GM19025 (cell line): Measurements from ENCODE around the gene CFAP46.
"Not testable (repeated sequence)": the region's sequence is repeated elsewhere in the genome, so short reads cannot be mapped to it uniquely, and the experiment has no call there.

Experiments used
- ATAC-seq: cut with Tn5 transposase; IDR thresholded peaks from one replicate; pipeline ENCODE4 v1.9.1; 2021; ENCODE audit warnings: mild to moderate bottlenecking, low read depth, moderate library complexity; ENCODE audit not compliant: unreplicated experiment

Gene CFAP46

GRCh38 chr10:132835848-132836233 is 106.5 kb downstream of the CFAP46 start:
- ATAC-seq, result no peak

- no peak for ATAC-seq
Measured at GRCh38 chr10:132834891-132835847, 107.2 kb downstream of the CFAP46 start.

- ATAC-seq, result no peak
Measured at GRCh38 chr10:132834311-132834761, 108.0 kb downstream of the CFAP46 start.

- no peak for ATAC-seq
Measured at GRCh38 chr10:132833421-132834111, 108.8 kb downstream of the CFAP46 start.

GRCh38 chr10:132832186-132832969 is 110.0 kb downstream of the CFAP46 start:
- no peak for ATAC-seq

GRCh38 chr10:132829403-132829802 is 113.0 kb downstream of the CFAP46 start:
- no peak for ATAC-seq

- no peak for ATAC-seq
Measured at GRCh38 chr10:132828681-132829080, 113.7 kb downstream of the CFAP46 start.

- no peak for ATAC-seq
Measured at GRCh38 chr10:132827861-132828539, 114.4 kb downstream of the CFAP46 start.

DNA sequence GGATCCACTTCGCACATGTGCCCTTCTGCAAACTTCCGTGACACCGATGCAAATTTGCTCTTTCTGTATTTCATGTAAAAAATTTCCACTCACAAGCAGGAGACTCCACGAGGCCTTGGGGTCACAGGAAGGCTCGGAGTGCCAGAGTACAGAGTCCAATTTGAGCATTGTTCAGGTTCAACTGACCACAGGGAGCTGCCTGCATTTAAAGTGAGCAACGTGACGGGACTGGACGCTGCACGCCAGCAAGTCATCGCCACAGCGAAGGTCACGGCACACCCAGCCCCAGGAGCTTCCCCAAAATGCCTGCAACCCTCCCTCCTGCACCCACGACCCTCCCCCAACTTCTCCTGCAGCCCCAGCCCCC is 115.0 kb downstream of the CFAP46 start:
- no peak for ATAC-seq

- ATAC-seq, result no peak
Measured at GRCh38 chr10:132826524-132827422, 115.6 kb downstream of the CFAP46 start.

DNA sequence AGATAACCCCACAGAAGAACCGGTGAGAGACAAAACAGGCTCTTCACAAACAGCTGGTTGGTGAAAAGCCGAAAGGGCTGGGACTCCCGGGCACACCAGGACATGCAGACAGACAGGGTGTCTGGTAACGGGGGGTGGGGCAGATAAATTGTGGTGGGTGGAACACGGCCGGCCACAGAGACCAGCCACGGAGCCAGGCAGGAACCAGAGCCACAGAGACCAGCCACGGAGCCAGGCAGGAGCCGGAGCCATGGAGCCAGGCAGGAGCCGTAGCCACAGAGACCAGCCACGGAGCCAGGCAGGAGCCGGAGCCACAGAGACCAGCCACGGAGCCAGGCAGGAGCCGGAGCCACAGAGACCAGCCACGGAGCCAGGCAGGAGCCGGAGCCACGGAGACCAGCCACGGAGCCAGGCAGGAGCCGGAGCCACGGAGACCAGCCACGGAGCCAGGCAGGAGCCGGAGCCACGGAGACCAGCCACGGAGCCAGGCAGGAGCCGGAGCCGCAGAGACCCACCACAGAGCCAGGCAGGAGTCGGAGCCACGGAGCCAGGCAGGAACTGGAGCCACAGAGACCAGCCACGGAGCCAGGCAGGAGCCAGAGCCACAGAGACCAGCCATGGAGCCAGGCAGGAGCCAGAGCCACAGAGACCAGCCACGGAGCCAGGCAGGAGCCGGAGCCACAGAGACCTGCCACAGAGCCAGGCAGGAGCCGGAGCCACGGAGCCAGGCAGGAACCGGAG is 116.4 kb downstream of the CFAP46 start:
- not testable (repeated sequence) for ATAC-seq

DNA sequence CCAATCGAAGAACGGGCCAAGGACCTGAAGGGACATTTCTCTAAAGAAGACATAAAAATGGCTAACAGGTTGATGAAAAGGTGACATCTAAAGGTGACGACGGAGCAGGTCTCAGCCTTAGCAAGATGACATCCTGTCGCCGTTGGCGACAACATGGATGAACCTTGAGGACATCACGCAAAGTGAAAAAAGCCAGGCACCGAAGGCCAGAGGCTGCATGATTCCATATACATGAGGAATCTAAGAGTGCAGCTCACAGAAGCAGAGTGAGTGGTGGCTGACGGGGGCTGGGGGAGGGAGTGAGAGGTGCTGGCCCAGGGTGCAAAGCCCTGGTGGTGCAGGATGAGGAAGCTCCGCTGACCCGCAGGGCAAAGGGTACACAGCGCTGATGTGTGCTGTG is 122.3 kb downstream of the CFAP46 start:
- ATAC-seq, result no peak

DNA sequence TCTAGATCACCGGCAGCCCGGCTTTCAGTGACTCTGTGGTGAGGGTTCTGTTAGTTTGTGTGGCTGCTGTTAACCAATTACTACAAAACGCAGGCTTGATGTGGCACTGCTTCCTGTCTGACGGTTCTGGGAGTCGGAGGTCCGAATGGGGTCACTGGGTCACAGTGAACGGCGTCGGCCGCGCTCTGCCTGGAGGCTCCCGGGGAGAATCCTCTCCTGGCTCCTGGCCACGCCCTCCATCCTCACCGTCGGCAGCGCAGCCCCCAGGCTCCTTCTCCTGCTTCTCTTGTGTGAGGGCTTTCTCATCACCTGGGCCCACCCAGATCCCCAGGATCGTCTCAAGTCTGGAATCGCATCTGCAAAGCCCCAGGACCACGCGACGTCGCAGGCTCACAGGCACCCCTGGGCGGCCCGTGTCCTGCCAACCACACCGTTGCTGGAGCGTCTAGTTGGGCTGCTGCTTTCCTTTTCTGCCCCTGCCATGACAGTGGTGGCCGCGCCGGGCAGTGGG is 124.6 kb downstream of the CFAP46 start:
- no peak for ATAC-seq

- no peak for ATAC-seq
Measured at GRCh38 chr10:132816718-132817117, 125.7 kb downstream of the CFAP46 start.

DNA sequence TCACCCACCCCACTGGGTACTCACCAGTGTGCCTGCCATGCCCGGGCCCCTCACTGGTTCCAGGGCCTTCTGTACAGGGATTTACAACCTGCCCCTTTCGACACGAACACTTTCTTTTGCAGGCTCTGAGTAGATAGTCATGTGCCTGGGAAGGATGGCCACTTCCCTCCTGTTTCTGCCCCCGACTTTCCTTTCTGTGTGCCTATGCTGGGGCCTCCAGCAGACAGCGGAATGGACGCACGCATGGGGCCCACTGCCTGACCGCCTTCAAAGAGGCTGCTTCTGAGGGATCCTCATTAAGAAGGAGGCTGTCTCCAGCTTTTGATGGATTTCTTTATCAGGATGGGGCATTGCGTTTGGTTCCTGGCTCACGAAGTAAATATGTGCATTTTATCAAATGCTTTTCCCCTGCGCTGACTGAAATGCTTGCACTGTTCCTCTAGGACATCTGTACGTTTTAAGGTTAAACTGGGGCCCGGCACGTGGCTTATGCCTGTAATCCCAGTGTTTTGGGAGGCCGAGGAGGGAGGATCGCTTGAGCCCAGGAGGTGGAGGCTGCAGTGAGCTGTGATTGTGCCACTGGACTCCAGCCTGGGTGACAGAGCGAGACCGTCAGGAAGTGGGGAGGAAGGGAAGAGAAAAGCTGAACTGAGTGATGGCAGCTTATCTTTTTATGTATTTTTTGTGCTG is 127.1 kb downstream of the CFAP46 start:
- no peak for ATAC-seq

- ATAC-seq, result no peak
Measured at GRCh38 chr10:132814469-132814856, 127.9 kb downstream of the CFAP46 start.

DNA sequence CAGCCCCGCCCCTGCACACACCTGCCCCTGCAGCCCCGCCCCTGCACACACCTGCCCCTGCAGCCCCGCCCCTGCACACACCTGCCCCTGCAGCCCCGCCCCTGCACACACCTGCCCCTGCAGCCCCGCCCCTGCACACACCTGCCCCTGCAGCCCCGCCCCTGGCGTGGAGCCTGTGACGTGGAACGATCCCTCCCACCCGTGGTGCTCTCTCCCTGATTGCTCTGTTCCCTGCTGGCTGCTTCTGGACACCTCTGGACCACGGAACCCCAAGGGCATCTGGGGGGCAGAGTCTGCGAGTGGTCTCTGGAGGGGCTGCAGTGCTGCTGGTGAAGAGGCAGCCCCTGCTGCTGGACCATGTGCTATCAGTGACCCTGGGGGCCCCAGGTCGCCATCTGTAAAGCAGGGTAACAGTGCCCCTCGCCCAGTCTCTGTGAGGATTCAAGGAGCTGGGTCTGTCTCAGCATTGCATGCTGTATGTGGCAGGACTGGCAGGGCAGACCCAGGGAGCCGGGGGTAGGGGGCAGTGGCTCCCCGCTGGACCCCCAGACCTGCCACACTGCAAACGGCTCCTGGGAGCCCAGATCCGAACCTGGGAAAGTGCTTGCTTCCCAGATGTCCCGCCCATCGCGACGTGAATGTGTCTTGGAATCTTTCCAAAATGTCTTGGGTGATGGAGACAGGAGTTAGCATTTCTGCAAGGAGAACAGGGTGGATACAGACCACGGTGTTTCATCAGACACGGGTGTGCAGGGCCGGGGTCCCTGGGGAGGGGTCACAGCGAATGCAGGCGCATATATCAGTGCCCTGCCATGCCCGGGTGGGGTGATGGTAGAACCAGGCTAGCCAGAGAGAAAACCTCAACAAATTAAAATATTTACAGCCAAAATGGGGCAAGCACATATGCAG is 128.6 kb downstream of the CFAP46 start:
- no peak for ATAC-seq
